H9 (cell line): ENCODE measurements around the gene ZNF79. TPM values are rescaled to one million over a fixed set of nuclear protein-coding genes. Genes with fewer than 3 reads are reported as not detected.

Experiments used
- DNase-seq: peaks from one replicate; pipeline ENCODE4 v3.0.0-alpha.2; 2017
- H2AFZ ChIP-seq: one replicate; pipeline ENCODE4 v1.6.1; 2013; ENCODE audit warnings: mild to moderate bottlenecking, low read length, control low read depth, moderate library complexity
- H2AK5ac ChIP-seq: 2 replicates; pipeline ENCODE4 v1.6.1; 2013; ENCODE audit warnings: low read length, control low read depth, mixed read lengths; ENCODE audit not compliant: insufficient read length
- H2BK120ac ChIP-seq: one replicate; pipeline ENCODE4 v1.6.1; 2013; ENCODE audit warnings: low read depth, mild to moderate bottlenecking, low read length, control low read depth, inconsistent platforms; ENCODE audit not compliant: poor library complexity, severe bottlenecking
- H2BK12ac ChIP-seq: 2 replicates; pipeline ENCODE4 v1.6.1; 2013; ENCODE audit warnings: low read length, control low read depth, mixed read lengths, low read depth; ENCODE audit not compliant: insufficient read length
- H2BK15ac ChIP-seq: 2 replicates; pipeline ENCODE4 v1.6.1; 2013; ENCODE audit warnings: low read depth, low read length, control low read depth
- H2BK20ac ChIP-seq: one replicate; pipeline ENCODE4 v1.6.1; 2013; ENCODE audit warnings: low read depth, mild to moderate bottlenecking, low read length, control low read depth, inconsistent platforms; ENCODE audit not compliant: poor library complexity, severe bottlenecking
- H2BK5ac ChIP-seq: 2 replicates; pipeline ENCODE4 v1.6.1; 2013; ENCODE audit warnings: low read length, control low read depth, mixed read lengths; ENCODE audit not compliant: insufficient read length
- H3K14ac ChIP-seq: 2 replicates; pipeline ENCODE4 v1.6.1; 2013; ENCODE audit warnings: low read length, control low read depth; ENCODE audit not compliant: insufficient read depth
- H3K18ac ChIP-seq: 2 replicates; pipeline ENCODE4 v1.6.1; 2013; ENCODE audit warnings: low read depth, mild to moderate bottlenecking, mixed read lengths, low read length, control low read depth; ENCODE audit not compliant: insufficient read length
- H3K23ac ChIP-seq: 2 replicates; pipeline ENCODE4 v1.6.1; 2013; ENCODE audit warnings: low read length, control low read depth, mixed read lengths, low read depth; ENCODE audit not compliant: insufficient read length
- H3K23me2 ChIP-seq: 2 replicates; pipeline ENCODE4 v1.6.1; 2013; ENCODE audit warnings: low read depth, mild to moderate bottlenecking, mixed read lengths, low read length, control low read depth; ENCODE audit not compliant: insufficient read length, poor library complexity, severe bottlenecking
- H3K27ac ChIP-seq: 2 replicates; pipeline ENCODE4 v1.5.1; 2013; ENCODE audit warnings: low read length, control low read depth, mixed read lengths, low read depth; ENCODE audit not compliant: insufficient read length
- H3K27me3 ChIP-seq: 2 replicates; pipeline ENCODE4 v1.6.1; 2013; ENCODE audit warnings: low read length, control low read depth, inconsistent platforms; ENCODE audit not compliant: insufficient read depth
- H3K4ac ChIP-seq: 2 replicates; pipeline ENCODE4 v1.6.1; 2013; ENCODE audit warnings: low read depth, mild to moderate bottlenecking, control low read depth, inconsistent platforms, low read length, moderate library complexity
- H3K4me1 ChIP-seq: 2 replicates; pipeline ENCODE4 v1.6.1; 2013; ENCODE audit warnings: low read length, control low read depth, inconsistent platforms; ENCODE audit not compliant: insufficient read depth
- H3K4me2 ChIP-seq: 2 replicates; pipeline ENCODE4 v1.6.1; 2013; ENCODE audit warnings: low read length, control low read depth, mixed read lengths; ENCODE audit not compliant: insufficient read length, insufficient read depth
- H3K56ac ChIP-seq: 2 replicates; pipeline ENCODE4 v1.6.1; 2013; ENCODE audit warnings: low read depth, mild to moderate bottlenecking, mixed read lengths, low read length, control low read depth; ENCODE audit not compliant: insufficient read length
- H3K79me1 ChIP-seq: 2 replicates; pipeline ENCODE4 v1.6.1; 2013; ENCODE audit warnings: low read depth, mild to moderate bottlenecking, moderate library complexity, low read length, control low read depth, inconsistent platforms; ENCODE audit not compliant: insufficient read depth, poor library complexity, severe bottlenecking
- H3K79me2 ChIP-seq: 2 replicates; pipeline ENCODE4 v1.6.1; 2013; ENCODE audit warnings: low read length, control low read depth, inconsistent platforms; ENCODE audit not compliant: insufficient read depth
- H3K9ac ChIP-seq: 2 replicates; pipeline ENCODE4 v1.6.1; 2013; ENCODE audit warnings: low read length, control low read depth, mixed read lengths; ENCODE audit not compliant: insufficient read length; ENCODE audit errors: extremely low read depth
- H3K9me3 ChIP-seq: one replicate; pipeline ENCODE4 v1.6.1; 2013; ENCODE audit warnings: low read depth, low read length, inconsistent platforms; ENCODE audit not compliant: control insufficient read depth
- H3T11ph ChIP-seq: one replicate; pipeline ENCODE4 v1.6.1; 2013; ENCODE audit warnings: mild to moderate bottlenecking, low read length, control low read depth, inconsistent platforms
- H4K20me1 ChIP-seq: one replicate; pipeline ENCODE4 v1.6.1; 2013; ENCODE audit not compliant: control insufficient read depth, insufficient read length, insufficient read depth
- H4K5ac ChIP-seq: 2 replicates; pipeline ENCODE4 v1.6.1; 2013; ENCODE audit warnings: low read depth, mild to moderate bottlenecking, mixed read lengths, low read length, control low read depth; ENCODE audit not compliant: insufficient read length
- H4K8ac ChIP-seq: replicated peaks from 2 replicates; pipeline ENCODE4 v1.6.1; 2013; ENCODE audit warnings: low read length, control low read depth, mixed read lengths, low read depth; ENCODE audit not compliant: insufficient read length
- H4K91ac ChIP-seq: 2 replicates; pipeline ENCODE4 v1.6.1; 2013; ENCODE audit warnings: low read depth, mild to moderate bottlenecking, moderate library complexity, mixed read lengths, low read length, control low read depth; ENCODE audit not compliant: insufficient read length
- H3K27ac Mint-ChIP-seq, 3 experiments: 2 replicates in 2 of 3; 3 replicates in 1 of 3; pipeline ENCODE4 v1.8.0; 2020 to 2021; ENCODE audit warnings: mixed read lengths in 3 of 3, mild to moderate bottlenecking in 1 of 3, moderate library complexity in 1 of 3
- H3K27me3 Mint-ChIP-seq: 2 replicates; pipeline ENCODE4 v1.8.0; 2021; ENCODE audit warnings: low read depth, mild to moderate bottlenecking, moderate library complexity, mixed read lengths
- H3K36me3 Mint-ChIP-seq, 3 experiments: 2 replicates in 2 of 3; 3 replicates in 1 of 3; pipeline ENCODE4 v1.8.0; 2020 to 2021; ENCODE audit warnings: low read depth in 3 of 3, mixed read lengths in 3 of 3; ENCODE audit not compliant: insufficient read depth in 1 of 3
- H3K4me1 Mint-ChIP-seq, 2 experiments: 2 replicates each; pipeline ENCODE4 v1.8.0; 2020; ENCODE audit warnings: mixed read lengths in 2 of 2
- H3K4me3 Mint-ChIP-seq, 2 experiments: 2 replicates in 1 of 2; 3 replicates in 1 of 2; pipeline ENCODE4 v1.8.0; 2020 to 2021; ENCODE audit warnings: mild to moderate bottlenecking in 2 of 2, mixed read lengths in 2 of 2, moderate library complexity in 1 of 2
- H3K9me3 Mint-ChIP-seq, 2 experiments: 2 replicates in 1 of 2; 3 replicates in 1 of 2; pipeline ENCODE4 v1.8.0; 2020; ENCODE audit warnings: mild to moderate bottlenecking in 2 of 2, mixed read lengths in 2 of 2, moderate library complexity in 1 of 2
- CTCF ChIP-seq: fragments of 200-600 bp; sonication (generic); conservative IDR thresholded peaks from 3 replicates; pipeline ENCODE4 v1.8.0; 2021; ENCODE audit warnings: antibody characterized with exemption, mild to moderate bottlenecking
- WGBS: extraction: QIAGEN DNeasy Blood & Tissue Kit; methylation state at CpG from one replicate; pipeline ENCODE4 v1.1.7; 2013; ENCODE audit warnings: missing lambda C conversion rate, low lambda C conversion rate, mixed read lengths; ENCODE audit not compliant: insufficient read length; ENCODE audit errors: extremely low coverage; 5-methylcytosine and 5-hydroxymethylcytosine counted together
- total RNA-seq: library from RNA; stranded (reverse); gene quantifications from 2 replicates; pipeline ENCODE4 v1.2.1, GENCODE V29; 2021

ZNF79 gene
- total RNA-seq, 1 experiment from 2014 or later = 11.5 TPM

DNA sequence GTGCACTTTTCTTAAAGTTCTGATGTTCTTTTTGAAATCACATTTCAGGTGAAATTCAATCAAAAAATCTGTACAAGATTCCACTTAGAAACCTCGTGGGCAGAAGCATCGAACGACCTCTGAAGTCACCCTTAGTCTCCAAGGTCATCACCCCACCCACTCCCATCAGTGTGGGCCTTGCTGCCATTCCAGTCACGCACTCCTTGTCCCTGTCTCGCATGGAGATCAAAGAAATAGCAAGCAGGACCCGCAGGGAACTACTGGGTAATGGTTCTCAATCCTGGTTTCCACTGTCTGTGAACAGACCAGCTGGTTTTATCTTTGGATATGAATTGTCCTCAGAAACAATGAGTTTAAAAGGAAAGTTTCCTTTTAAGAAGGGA is 35.3 kb upstream of the ZNF79 start:
- no peak overlapping the region for H3K27ac Mint-ChIP-seq

More for the DNA sequence above, 35.3 kb upstream of the ZNF79 start:
- Mint-ChIP-seq H3K4me1 (peaks cover 17 to 31% of the 10 kb centered on the region in 2 experiments), H3K36me3 (no peaks in the 10 kb centered on the region), H3K9me3 (no peaks in the 10 kb centered on the region), H3K4me3 (no peak overlapping the region), H3K27me3 (peaks cover 13% of the 10 kb centered on the region; the same call in 1 of the 2 replicates)
- Histone ChIP-seq H3K23me2 (no peaks in the 10 kb centered on the region), H3T11ph (no peak overlapping the region), H3K27me3 (0 out of 2 replicates have a peak, but pooled peaks cover 1% of the 10 kb centered on the region), H3K18ac (no peak overlapping the region), H4K91ac (no peak overlapping the region), H3K4ac (no peak overlapping the region), H2BK120ac (no peak overlapping the region), H4K20me1 (no peaks in the 10 kb centered on the region), H4K5ac (no peak overlapping the region), H3K4me2 (no peak overlapping the region), H3K4me1 (no peaks in the 10 kb centered on the region; the same call in 1 of the 2 replicates), H2AFZ (no peak overlapping the region), H3K9me3 (no peaks in the 10 kb centered on the region), H3K79me2 (no peaks in the 10 kb centered on the region), H2AK5ac (no peak overlapping the region), H3K14ac (no peak overlapping the region), H2BK15ac (no peak overlapping the region), H3K56ac (no peak overlapping the region), H4K8ac (no peak overlapping the region), H3K27ac (no peak overlapping the region), H2BK5ac (no peak overlapping the region), H3K79me1 (no peaks in the 10 kb centered on the region), H3K23ac (no peak overlapping the region), H2BK12ac (no peak overlapping the region), H3K9ac (no peak overlapping the region), H2BK20ac (no peak overlapping the region)
- no peak for TF ChIP-seq CTCF
- WGBS = no CpG with 5 or more reads among the region's 6 CpGs
- DNase-seq = no peak
